Neutrophil (primary cell): ENCODE results near the gene COMMD8.

ENCODE experiments used
- H3K27ac ChIP-seq: fragments of 200-600 bp; sonication (generic); 2 replicates; pipeline ENCODE4 v1.5.1; 2016; ENCODE audit warnings: mild to moderate bottlenecking, moderate library complexity
- H3K27me3 ChIP-seq: fragments of 200-600 bp; sonication (generic); 2 replicates; pipeline ENCODE4 v1.6.0; 2016; ENCODE audit warnings: mild to moderate bottlenecking
- H3K36me3 ChIP-seq: fragments of 200-600 bp; sonication (generic); 2 replicates; pipeline ENCODE4 v1.5.1; 2017
- H3K4me1 ChIP-seq, 2 experiments: fragments of 200-600 bp in 1 of 2; sonication (generic) in 1 of 2; 1 replicate in 1 of 2; 2 replicates in 1 of 2; pipeline versions ENCODE4 v1.5.1 to v1.6.1; 2013 to 2016; ENCODE audit warnings: low read depth in 1 of 2, low read length in 1 of 2, mild to moderate bottlenecking in 1 of 2, moderate library complexity in 1 of 2; ENCODE audit not compliant: control insufficient read depth in 1 of 2, insufficient read depth in 1 of 2
- H3K4me3 ChIP-seq, 2 experiments: fragments of 200-600 bp in 1 of 2; sonication (generic) in 1 of 2; 1 replicate in 1 of 2; 2 replicates in 1 of 2; pipeline ENCODE4 v1.5.1; 2013 to 2016; ENCODE audit warnings: low read depth in 1 of 2, low read length in 1 of 2, mild to moderate bottlenecking in 1 of 2, moderate library complexity in 1 of 2
- H3K9me3 ChIP-seq: fragments of 200-600 bp; sonication (generic); 2 replicates; pipeline ENCODE4 v1.5.1; 2016
- TF ChIP-seq, protein P1 (sequence below): fragments of 200-600 bp; sonication (generic); IDR thresholded peaks from 2 replicates; pipeline ENCODE4 v1.5.1; 2016; ENCODE audit warnings: antibody characterized with exemption

Gene COMMD8

DNA sequence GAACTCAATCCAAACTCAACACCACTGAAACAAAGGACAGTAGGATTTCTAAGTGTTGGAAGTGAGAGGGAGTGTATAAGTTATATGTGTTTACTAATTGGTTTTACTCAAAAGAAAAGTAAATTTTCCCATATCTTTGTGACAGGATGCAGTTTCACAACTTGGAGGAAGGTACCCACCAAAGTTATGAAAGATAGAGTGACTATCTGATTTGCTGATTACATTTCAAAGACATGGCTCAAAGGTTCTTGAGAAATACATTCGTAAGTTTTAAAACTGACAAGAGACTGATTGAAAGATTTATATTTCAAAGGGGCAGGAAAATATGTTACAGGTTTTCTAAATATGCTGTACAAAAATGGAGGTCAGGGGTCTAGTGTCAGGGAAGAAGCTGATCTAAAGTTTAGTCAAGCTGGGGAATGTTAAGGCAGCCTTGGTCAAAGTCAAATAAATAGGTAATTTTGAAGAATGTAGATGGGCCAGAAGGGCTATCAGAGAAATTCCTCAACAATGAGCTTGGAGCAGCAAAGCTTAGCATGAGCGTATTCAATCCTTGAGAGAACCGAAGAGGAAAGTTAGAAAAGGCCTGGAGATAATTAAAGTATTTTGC, 9.7 kb upstream of the COMMD8 start:
- no peaks in the 10 kb centered on the region for H3K9me3 ChIP-seq
- peaks cover 6 to 8% of the 10 kb centered on the region in 2 experiments for H3K4me1 ChIP-seq
- H3K4me3 ChIP-seq: no peak overlapping the region
- H3K27me3 ChIP-seq: no peaks in the 10 kb centered on the region
- H3K36me3 ChIP-seq: no peaks in the 10 kb centered on the region
- H3K27ac ChIP-seq: no peak overlapping the region
- TF ChIP-seq, protein P1, sequence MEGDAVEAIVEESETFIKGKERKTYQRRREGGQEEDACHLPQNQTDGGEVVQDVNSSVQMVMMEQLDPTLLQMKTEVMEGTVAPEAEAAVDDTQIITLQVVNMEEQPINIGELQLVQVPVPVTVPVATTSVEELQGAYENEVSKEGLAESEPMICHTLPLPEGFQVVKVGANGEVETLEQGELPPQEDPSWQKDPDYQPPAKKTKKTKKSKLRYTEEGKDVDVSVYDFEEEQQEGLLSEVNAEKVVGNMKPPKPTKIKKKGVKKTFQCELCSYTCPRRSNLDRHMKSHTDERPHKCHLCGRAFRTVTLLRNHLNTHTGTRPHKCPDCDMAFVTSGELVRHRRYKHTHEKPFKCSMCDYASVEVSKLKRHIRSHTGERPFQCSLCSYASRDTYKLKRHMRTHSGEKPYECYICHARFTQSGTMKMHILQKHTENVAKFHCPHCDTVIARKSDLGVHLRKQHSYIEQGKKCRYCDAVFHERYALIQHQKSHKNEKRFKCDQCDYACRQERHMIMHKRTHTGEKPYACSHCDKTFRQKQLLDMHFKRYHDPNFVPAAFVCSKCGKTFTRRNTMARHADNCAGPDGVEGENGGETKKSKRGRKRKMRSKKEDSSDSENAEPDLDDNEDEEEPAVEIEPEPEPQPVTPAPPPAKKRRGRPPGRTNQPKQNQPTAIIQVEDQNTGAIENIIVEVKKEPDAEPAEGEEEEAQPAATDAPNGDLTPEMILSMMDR: no peak

DNA sequence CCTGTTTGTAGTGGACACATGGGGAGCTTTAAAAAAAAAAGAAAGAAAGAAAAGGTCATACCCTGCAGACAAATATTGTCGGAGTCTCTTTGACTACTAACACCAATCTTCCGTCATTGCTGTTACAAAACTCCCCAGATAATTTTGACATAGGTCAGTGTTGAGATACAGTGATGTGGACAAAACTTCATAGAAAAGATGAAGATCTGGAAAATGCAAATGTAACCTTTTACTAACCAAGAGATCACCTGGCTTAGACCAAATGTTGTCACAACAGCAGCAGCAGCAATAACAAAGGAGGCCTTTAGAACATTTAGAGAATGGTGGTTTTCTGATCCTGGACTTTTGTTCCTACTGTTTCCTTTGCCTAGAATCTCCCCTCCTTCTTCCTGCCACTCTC, 8.1 kb upstream of the COMMD8 start:
- Histone ChIP-seq H3K4me3 (no peak overlapping the region), H3K4me1 (peaks cover 6 to 8% of the 10 kb centered on the region in 2 experiments), H3K27ac (no peak overlapping the region), H3K27me3 (no peaks in the 10 kb centered on the region), H3K9me3 (no peaks in the 10 kb centered on the region), H3K36me3 (no peaks in the 10 kb centered on the region)
- TF ChIP-seq, protein P1: no peak

DNA sequence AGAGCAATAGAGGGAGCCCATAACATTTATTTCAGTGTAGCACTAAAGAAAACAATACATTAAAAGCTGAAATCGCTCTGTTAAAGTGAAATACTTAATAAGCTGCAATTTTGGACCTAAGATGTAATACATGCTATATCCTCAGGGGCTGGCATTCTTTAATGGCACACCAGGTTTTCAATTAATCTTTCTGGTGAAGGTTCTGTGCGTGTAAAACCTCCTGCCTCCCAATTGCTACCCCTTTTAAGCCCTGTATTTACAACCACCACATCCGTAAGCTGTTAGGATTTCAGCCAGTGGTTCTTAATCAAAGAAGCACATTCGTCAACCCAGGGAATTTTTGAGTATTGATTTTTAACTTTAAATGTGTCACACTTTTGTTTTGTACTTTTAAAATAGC, 7.6 kb upstream of the COMMD8 start:
- H3K9me3 ChIP-seq: no peaks in the 10 kb centered on the region
- H3K27ac ChIP-seq: no peak overlapping the region
- TF ChIP-seq, protein P1: no peak
- H3K4me1 ChIP-seq: peaks cover 6 to 8% of the 10 kb centered on the region in 2 experiments
- no peak overlapping the region for H3K4me3 ChIP-seq
- H3K36me3 ChIP-seq: no peaks in the 10 kb centered on the region
- H3K27me3 ChIP-seq: no peaks in the 10 kb centered on the region

DNA sequence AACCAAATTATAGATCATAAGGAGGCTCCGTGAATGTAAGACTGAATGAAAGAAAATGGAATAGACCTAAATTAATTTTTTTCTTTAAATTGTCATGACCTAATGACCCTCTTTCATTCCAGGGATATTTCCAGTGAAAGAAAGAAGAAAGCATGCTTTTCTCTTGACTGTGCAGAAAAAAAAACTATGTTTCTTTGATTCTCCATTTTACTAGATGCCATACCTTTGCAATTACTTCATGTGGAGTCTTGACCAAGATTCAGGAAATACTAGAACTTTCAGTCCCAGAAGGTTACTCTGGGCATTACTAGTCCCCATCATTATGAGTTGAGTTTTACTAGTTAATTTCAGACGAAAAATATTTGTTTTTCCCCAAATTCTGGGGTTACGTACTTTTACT, 6.4 kb upstream of the COMMD8 start:
- Histone ChIP-seq H3K27me3 (no peaks in the 10 kb centered on the region), H3K9me3 (no peaks in the 10 kb centered on the region), H3K27ac (no peak overlapping the region), H3K36me3 (no peaks in the 10 kb centered on the region), H3K4me1 (peaks cover 14 to 15% of the 10 kb centered on the region in 2 experiments), H3K4me3 (no peak overlapping the region)
- TF ChIP-seq, protein P1: no peak

DNA sequence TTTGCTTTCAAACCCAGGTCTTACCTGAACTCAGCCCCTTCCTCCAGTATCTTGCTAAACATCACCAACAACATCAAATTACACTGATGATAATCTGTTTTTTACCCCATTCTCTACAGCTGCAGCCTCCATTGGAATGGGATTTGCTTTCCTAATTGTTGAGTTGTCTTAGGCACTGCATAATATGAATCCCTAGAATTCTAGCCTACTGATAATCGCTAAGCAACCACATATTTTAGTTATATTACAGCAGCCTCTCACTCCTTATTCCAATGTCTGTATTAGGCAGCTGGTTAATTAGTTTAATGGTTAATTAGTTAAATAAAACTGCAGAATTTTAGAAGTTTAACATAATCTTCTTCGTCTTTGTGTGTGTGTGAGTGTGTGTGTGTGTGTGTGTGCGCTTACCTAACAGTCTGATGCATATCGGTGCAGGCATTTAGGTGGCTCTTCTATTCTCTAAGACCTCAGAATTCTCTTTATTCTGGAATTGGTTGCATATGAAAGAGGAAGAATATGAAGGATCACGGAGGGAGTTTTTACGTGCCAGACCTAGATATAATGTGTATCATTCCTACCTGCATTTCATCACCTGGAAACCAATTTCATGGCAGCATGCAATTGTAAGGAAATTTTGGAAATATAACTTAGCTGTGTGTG, 5.3 kb upstream of the COMMD8 start:
- no peaks in the 10 kb centered on the region for H3K36me3 ChIP-seq
- H3K27ac ChIP-seq: no peak overlapping the region
- TF ChIP-seq, protein P1: no peak
- peaks cover 26% of the 10 kb centered on the region in 2 experiments for H3K4me1 ChIP-seq
- H3K9me3 ChIP-seq: no peaks in the 10 kb centered on the region
- no peak overlapping the region for H3K4me3 ChIP-seq
- no peaks in the 10 kb centered on the region for H3K27me3 ChIP-seq
